Fibroblast of villous mesenchyme (primary cell): ENCODE data around the gene CCNB1. TPM values are rescaled to one million over a fixed set of nuclear protein-coding genes. Genes with fewer than 3 reads are reported as not detected.
"Not testable (repeated sequence)": the region's sequence is repeated elsewhere in the genome, so short reads cannot be mapped to it uniquely, and the experiment has no call there.

Experiments used
- DNase-seq: peaks from one replicate; pipeline ENCODE4 v3.0.0-alpha.2; 2010; ENCODE audit warnings: low read depth
- H3K4me3 ChIP-seq: 2 replicates; pipeline ENCODE4 v1.5.1; 2011; ENCODE audit warnings: low read depth, mild to moderate bottlenecking, low read length
- CTCF ChIP-seq: IDR thresholded peaks from 2 replicates; pipeline ENCODE4 v1.5.1; 2012; ENCODE audit warnings: low read depth, mild to moderate bottlenecking, low read length; ENCODE audit not compliant: insufficient read depth
- total RNA-seq: library from RNA; depleted of rRNA; stranded (reverse); fragments of >200 nt; gene quantifications from 2 replicates; pipeline ENCODE4 v1.2.3, GENCODE V29; 2012

The CCNB1 gene
- total RNA-seq, 1 donor = 147 TPM

GRCh38 chr5:69156456-69156855, 10.5 kb upstream of the CCNB1 start:
- TF ChIP-seq CTCF = no peak
- no peak for DNase-seq
- no peak overlapping the region for H3K4me3 ChIP-seq

GRCh38 chr5:69158039-69158438, 8.9 kb upstream of the CCNB1 start:
- H3K4me3 ChIP-seq = no peak overlapping the region
- DNase-seq = no peak
- no peak for TF ChIP-seq CTCF

GRCh38 chr5:69160651-69161050, 6.3 kb upstream of the CCNB1 start:
- no peak overlapping the region for H3K4me3 ChIP-seq
- no peak for DNase-seq
- TF ChIP-seq CTCF = no peak

- H3K4me3 ChIP-seq = peak overlapping the region; percentile 72
- DNase-seq = peak; percentile 19
- no peak for TF ChIP-seq CTCF
Observed at GRCh38 chr5:69167493-69167855, 524 bp downstream of the CCNB1 start.

- peak overlapping the region; percentile 72 for H3K4me3 ChIP-seq
- no peak for TF ChIP-seq CTCF
- no peak for DNase-seq
Observed at GRCh38 chr5:69167929-69168328, 979 bp downstream of the CCNB1 start.

- no peak overlapping the region for H3K4me3 ChIP-seq
- no peak for TF ChIP-seq CTCF
- DNase-seq = no peak
Observed at GRCh38 chr5:69170495-69170894, 3.5 kb downstream of the CCNB1 start.

GRCh38 chr5:69170969-69171368, 4.0 kb downstream of the CCNB1 start:
- DNase-seq = no peak
- no peak for TF ChIP-seq CTCF
- no peak overlapping the region for H3K4me3 ChIP-seq

- not testable (repeated sequence) for H3K4me3 ChIP-seq
Observed at GRCh38 chr5:69181659-69182293, 14.8 kb downstream of the CCNB1 start.

More at GRCh38 chr5:69181659-69182293, 14.8 kb downstream of the CCNB1 start:
- DNase-seq = not testable (repeated sequence)
